ENCODE measurements around the gene RIPOR3. TPM values are rescaled to one million over a fixed set of nuclear protein-coding genes. Genes with fewer than 3 reads are reported as not detected.
"Not testable (repeated sequence)": the region's sequence is repeated elsewhere in the genome, so short reads cannot be mapped to it uniquely, and the experiment has no call there.

RIPOR3 gene
- total RNA-seq, 2 experiments from 2014 or later, result 0.53 TPM; not detected in 1

DNA sequence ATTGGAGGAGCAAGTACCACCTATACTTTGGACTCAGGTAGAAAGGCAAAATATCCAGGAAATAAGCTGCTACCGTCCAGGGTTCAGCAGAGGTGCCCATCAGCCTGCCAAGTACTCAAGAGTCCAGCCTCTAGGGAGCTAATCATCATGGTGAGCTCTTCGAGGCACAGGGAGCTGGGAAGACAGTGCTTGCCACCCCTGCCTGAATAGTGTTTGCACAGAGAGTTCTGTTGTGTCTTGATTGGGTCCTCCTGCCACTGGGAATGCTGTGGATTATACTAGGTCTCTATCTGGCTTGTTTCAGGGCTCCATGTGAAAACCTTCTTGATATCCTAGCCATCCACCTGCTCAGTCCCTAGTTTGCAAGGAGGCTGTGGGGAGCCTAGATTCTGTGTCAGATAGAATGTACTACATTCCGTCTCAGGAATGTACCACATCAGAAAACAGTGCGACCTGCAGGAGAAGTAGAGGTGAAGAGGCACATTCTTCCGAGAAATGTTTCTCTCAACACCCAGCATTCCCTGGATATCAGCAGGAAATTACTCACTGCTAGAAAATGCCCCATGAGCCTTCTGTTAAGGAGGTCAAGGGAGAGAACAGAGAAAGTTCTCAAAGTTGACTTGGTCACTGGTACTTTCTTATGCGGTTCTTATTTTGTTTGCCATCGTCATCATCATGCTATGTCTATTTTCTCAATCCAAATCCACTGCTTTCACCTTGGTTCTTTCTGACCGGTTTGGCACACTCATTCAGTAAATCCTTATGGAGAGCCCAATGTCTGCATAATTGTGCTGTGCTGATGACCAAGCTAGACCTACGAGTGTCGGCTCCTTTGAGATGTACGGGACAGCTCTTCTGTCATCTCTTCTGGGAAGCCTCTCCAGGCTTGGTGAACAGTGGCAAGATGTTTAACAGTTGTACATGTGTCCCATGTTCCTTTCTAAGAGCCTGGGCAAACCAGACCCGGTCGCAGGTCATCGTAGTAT lies 150.4 kb downstream of the RIPOR3 start:
- Histone ChIP-seq H3K79me2 (ENCODE audit: insufficient read depth, low read depth, low read length) (peaks cover 6% of the 10 kb centered on the region; the same call in 1 of the 2 replicates), H4K20me1 (ENCODE audit: insufficient read depth, low read length) (peaks cover 21% of the 10 kb centered on the region; the same call in 1 of the 2 replicates), H3K4me3 (ENCODE audit: low read depth, low read length, poor library complexity, severe bottlenecking) (no peak overlapping the region), H3K9me3 (ENCODE audit: low read length) (no peaks in the 10 kb centered on the region), H3K4me2 (ENCODE audit: low read length) (peak overlapping the region; percentile 49), H3K36me3 (ENCODE audit: insufficient read depth, low read length) (no peaks in the 10 kb centered on the region; the same call in 1 of the 2 replicates), H2AFZ (ENCODE audit: low read length) (no peak overlapping the region), H3K9me2 (ENCODE audit: insufficient read depth, low read length) (no peaks in the 10 kb centered on the region), H3K27ac (ENCODE audit: low read depth, low read length, poor library complexity, severe bottlenecking) (no peak overlapping the region), H3K4me1 (ENCODE audit: insufficient read depth, low read length, poor library complexity, severe bottlenecking) (peaks cover 62% of the 10 kb centered on the region)
- TF ChIP-seq EZH2phosphoT487 (IDR thresholded peaks at IDR 0.05; ENCODE audit: borderline replicate concordance, low read depth, low read length), result no peak
- TF ChIP-seq, protein P1, sequence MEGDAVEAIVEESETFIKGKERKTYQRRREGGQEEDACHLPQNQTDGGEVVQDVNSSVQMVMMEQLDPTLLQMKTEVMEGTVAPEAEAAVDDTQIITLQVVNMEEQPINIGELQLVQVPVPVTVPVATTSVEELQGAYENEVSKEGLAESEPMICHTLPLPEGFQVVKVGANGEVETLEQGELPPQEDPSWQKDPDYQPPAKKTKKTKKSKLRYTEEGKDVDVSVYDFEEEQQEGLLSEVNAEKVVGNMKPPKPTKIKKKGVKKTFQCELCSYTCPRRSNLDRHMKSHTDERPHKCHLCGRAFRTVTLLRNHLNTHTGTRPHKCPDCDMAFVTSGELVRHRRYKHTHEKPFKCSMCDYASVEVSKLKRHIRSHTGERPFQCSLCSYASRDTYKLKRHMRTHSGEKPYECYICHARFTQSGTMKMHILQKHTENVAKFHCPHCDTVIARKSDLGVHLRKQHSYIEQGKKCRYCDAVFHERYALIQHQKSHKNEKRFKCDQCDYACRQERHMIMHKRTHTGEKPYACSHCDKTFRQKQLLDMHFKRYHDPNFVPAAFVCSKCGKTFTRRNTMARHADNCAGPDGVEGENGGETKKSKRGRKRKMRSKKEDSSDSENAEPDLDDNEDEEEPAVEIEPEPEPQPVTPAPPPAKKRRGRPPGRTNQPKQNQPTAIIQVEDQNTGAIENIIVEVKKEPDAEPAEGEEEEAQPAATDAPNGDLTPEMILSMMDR (conservative IDR thresholded peaks at IDR 0.05; ENCODE audit: low read length), result no peak
- intact Hi-C loops (cut with micrococcal nuclease; ENCODE audit: unreplicated experiment), result no loop called here
- no peak for DNase-seq (ENCODE audit: low spot score)
- CTCF ChIA-PET (ENCODE audit: unreplicated experiment), result no interaction called here
- POLR2A ChIA-PET, result interaction anchor here (0.9 to 1.6 kb wide), 4 partner anchors 18 to 52 kb away, joined by 3 to 4 read pairs (median 4); no protein-coding TSS in a partner anchor
- no TSS peak for BruUV-seq (replicated peaks)

DNA sequence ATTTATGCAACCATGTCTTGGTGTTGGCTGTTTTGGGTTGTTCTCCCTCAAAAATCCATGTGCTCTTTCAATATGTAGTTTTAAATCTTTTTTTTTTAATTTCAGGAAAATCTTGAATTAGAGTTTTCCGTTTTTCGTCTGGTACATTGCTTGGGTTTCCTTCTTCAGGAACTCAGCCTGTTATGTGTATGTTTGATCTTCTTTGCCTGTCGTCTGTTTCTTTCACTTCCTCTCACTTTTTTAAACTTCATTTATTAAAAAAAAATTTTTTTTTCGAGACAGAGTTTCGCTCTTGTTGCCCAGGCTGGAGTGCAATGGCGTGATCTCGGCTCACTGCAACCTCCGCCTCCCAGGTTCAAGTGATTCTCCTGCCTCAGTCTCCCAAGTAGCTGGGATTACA lies 151.5 kb downstream of the RIPOR3 start:
- Histone ChIP-seq H3K4me1 (ENCODE audit: insufficient read depth, low read length, poor library complexity, severe bottlenecking) (peaks cover 61% of the 10 kb centered on the region), H4K20me1 (ENCODE audit: insufficient read depth, low read length) (peaks cover 21% of the 10 kb centered on the region; the same call in 1 of the 2 replicates), H3K4me2 (ENCODE audit: low read length) (peak overlapping the region; percentile 16; the same call in 1 of the 2 replicates)
- H2AFZ ChIP-seq (ENCODE audit: low read length); BruUV-seq (replicated peaks); H3K9me2 ChIP-seq (ENCODE audit: insufficient read depth, low read length); H3K4me3 ChIP-seq (ENCODE audit: low read depth, low read length, poor library complexity, severe bottlenecking); H3K9me3 ChIP-seq (ENCODE audit: low read length); H3K27ac ChIP-seq (ENCODE audit: low read depth, low read length, poor library complexity, severe bottlenecking); H3K36me3 ChIP-seq (ENCODE audit: insufficient read depth, low read length); CTCF ChIA-PET (ENCODE audit: unreplicated experiment); intact Hi-C loops (cut with micrococcal nuclease; ENCODE audit: unreplicated experiment); H3K79me2 ChIP-seq (ENCODE audit: insufficient read depth, low read depth, low read length): not testable (repeated sequence)
- DNase-seq (ENCODE audit: low spot score), result peak; percentile 52
- POLR2A ChIA-PET, result interaction anchor here (1.4 to 1.5 kb wide), 2 partner anchors 25 to 26 kb away, joined by 3 read pairs; no protein-coding TSS in a partner anchor

DNA sequence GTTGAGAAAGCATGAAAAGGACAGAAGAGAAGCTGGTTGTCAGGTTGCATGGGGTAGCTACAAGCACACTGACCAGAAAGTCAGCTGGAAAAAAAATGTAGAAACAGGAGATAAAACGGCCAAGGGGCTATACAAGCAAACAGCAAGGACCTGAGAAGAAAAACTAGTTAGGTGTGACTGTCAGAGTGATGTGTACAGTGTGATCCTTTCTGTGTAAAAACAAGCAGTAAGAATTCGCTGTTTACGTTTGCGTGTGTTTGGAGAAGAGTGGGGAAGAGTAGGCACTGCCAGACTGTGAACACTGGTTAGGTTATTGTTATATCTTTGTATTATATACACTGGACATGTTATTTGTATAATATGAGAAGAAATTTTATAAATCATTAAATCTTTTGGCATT lies 153.1 kb downstream of the RIPOR3 start:
- Histone ChIP-seq H2AFZ (ENCODE audit: low read length) (no peak overlapping the region), H3K4me2 (ENCODE audit: low read length) (no peak overlapping the region), H3K79me2 (ENCODE audit: insufficient read depth, low read depth, low read length) (peaks cover 6% of the 10 kb centered on the region; the same call in 1 of the 2 replicates), H3K27ac (ENCODE audit: low read depth, low read length, poor library complexity, severe bottlenecking) (no peak overlapping the region), H3K4me1 (ENCODE audit: insufficient read depth, low read length, poor library complexity, severe bottlenecking) (peaks cover 54% of the 10 kb centered on the region), H3K9me3 (ENCODE audit: low read length) (no peaks in the 10 kb centered on the region), H3K36me3 (ENCODE audit: insufficient read depth, low read length) (no peaks in the 10 kb centered on the region; the same call in 1 of the 2 replicates), H3K9me2 (ENCODE audit: insufficient read depth, low read length) (no peaks in the 10 kb centered on the region), H3K4me3 (ENCODE audit: low read depth, low read length, poor library complexity, severe bottlenecking) (no peak overlapping the region), H4K20me1 (ENCODE audit: insufficient read depth, low read length) (peaks cover 21% of the 10 kb centered on the region)
- ChIA-PET CTCF (ENCODE audit: unreplicated experiment) (no interaction called here), POLR2A (interaction anchor here (0.9 to 1.5 kb wide), 3 partner anchors 9 to 25 kb away, joined by 3 to 6 read pairs (median 3); no protein-coding TSS in a partner anchor)
- TF ChIP-seq, protein P1 (conservative IDR thresholded peaks at IDR 0.05; ENCODE audit: low read length), result no peak
- TF ChIP-seq EZH2phosphoT487 (IDR thresholded peaks at IDR 0.05; ENCODE audit: borderline replicate concordance, low read depth, low read length), result no peak
- no peak for DNase-seq (ENCODE audit: low spot score)
- BruUV-seq (replicated peaks), result no TSS peak
- intact Hi-C loops (cut with micrococcal nuclease; ENCODE audit: unreplicated experiment), result no loop called here

Data from OCI-LY7 (cell line).